B cell (primary cell): Measurements from ENCODE around the gene COASY. TPM values are rescaled to one million over a fixed set of nuclear protein-coding genes. Genes with fewer than 3 reads are reported as not detected.

ENCODE experiments used
- ATAC-seq: fragments of 200-7000 bp; cut with Tn5 transposase; one replicate; pipeline ENCODE4 v1.10.0; 2021; ENCODE audit warnings: low read depth, mild to moderate bottlenecking, moderate number of reproducible peaks, moderate library complexity
- CTCF ChIA-PET: fragments of 350-600 bp; sonication (Branson Sonifier 250); formaldehyde crosslinking; loops from one replicate; lab custom pipeline; 2021; ENCODE audit warnings: antibody characterized with exemption, inconsistent platforms; lab: Charles Lee
- POLR2A ChIA-PET: fragments of 350-600 bp; sonication (Branson Sonifier 250); formaldehyde crosslinking; loops from one replicate; lab custom pipeline; 2021; ENCODE audit warnings: antibody characterized with exemption; lab: Charles Lee
- DNase-seq: peaks from one replicate; pipeline ENCODE4 v3.0.0; 2013
- H2AFZ ChIP-seq: 2 replicates; pipeline ENCODE4 v1.6.1; 2012; ENCODE audit warnings: mild to moderate bottlenecking, low read depth, low read length; ENCODE audit not compliant: insufficient read depth, poor library complexity, severe bottlenecking
- H3K27ac ChIP-seq, 2 donors: 1 replicate in 1 of 2; 2 replicates in 1 of 2; pipeline ENCODE4 v1.5.1; 2012 to 2013; ENCODE audit warnings: low read length in 2 of 2, mild to moderate bottlenecking in 2 of 2, moderate library complexity in 1 of 2
- H3K27me3 ChIP-seq, 4 experiments: fragments of 200-600 bp in 1 of 4; sonication (generic) in 1 of 4; replicated peaks in 1 of 4; 1 replicate in 2 of 4; 2 replicates in 2 of 4; pipeline versions ENCODE4 v1.6.1 to v1.7.0; 2013 to 2016; ENCODE audit warnings: low read length in 3 of 4, mild to moderate bottlenecking in 2 of 4, mixed read lengths in 1 of 4, moderate library complexity in 1 of 4; ENCODE audit not compliant: insufficient read depth in 4 of 4, control insufficient read depth in 3 of 4; ENCODE audit errors: control extremely low read depth in 1 of 4
- H3K36me3 ChIP-seq, 2 experiments: replicated peaks in 1 of 2; 1 replicate in 1 of 2; 2 replicates in 1 of 2; pipeline versions ENCODE4 v1.6.1 to v1.7.1; 2013; ENCODE audit warnings: low read length in 1 of 2; ENCODE audit not compliant: insufficient read depth in 2 of 2, control insufficient read depth in 1 of 2; ENCODE audit errors: control extremely low read depth in 1 of 2, extremely low read depth in 1 of 2
- H3K4me1 ChIP-seq, 2 donors: fragments of 200-600 bp in 1 of 2; sonication (generic) in 1 of 2; 1 replicate in 1 of 2; 2 replicates in 1 of 2; pipeline versions ENCODE4 v1.5.1 to v1.6.1; 2013 to 2017; ENCODE audit warnings: low read length in 2 of 2; ENCODE audit not compliant: control insufficient read depth in 2 of 2, insufficient read depth in 2 of 2
- H3K4me2 ChIP-seq: replicated peaks from 2 replicates; pipeline ENCODE3; 2012; ENCODE audit warnings: mild to moderate bottlenecking, low read depth, low read length; ENCODE audit not compliant: poor library complexity, severe bottlenecking
- H3K4me3 ChIP-seq, 5 experiments: fragments of 200-600 bp in 1 of 5; sonication (generic) in 1 of 5; 1 replicate in 3 of 5; 2 replicates in 2 of 5; pipeline versions ENCODE4 v1.5.1 to v1.7.0; 2011 to 2016; ENCODE audit warnings: low read length in 4 of 5, mild to moderate bottlenecking in 4 of 5, low read depth in 2 of 5, control low read depth in 1 of 5, moderate library complexity in 1 of 5; ENCODE audit not compliant: insufficient read depth in 1 of 5; ENCODE audit errors: control extremely low read depth in 1 of 5, extremely low read depth in 1 of 5
- H3K79me2 ChIP-seq: fragments of 200-600 bp; sonication (generic); one replicate; pipeline ENCODE4 v1.6.0; 2016; ENCODE audit warnings: low read length; ENCODE audit not compliant: control insufficient read depth, insufficient read depth
- H3K9ac ChIP-seq: fragments of 200-600 bp; sonication (generic); 2 replicates; pipeline ENCODE4 v1.6.1; 2017; ENCODE audit warnings: mild to moderate bottlenecking, low read length, moderate library complexity
- H3K9me3 ChIP-seq, 3 donors: one replicate each; pipeline versions ENCODE4 v1.6.1 to v1.7.1; 2013; ENCODE audit warnings: low read length in 2 of 3; ENCODE audit not compliant: control insufficient read depth in 2 of 3, insufficient read depth in 1 of 3; ENCODE audit errors: control extremely low read depth in 1 of 3
- H4K20me1 ChIP-seq: 2 replicates; pipeline ENCODE4 v1.6.0; 2012; ENCODE audit warnings: mild to moderate bottlenecking, low read length; ENCODE audit not compliant: insufficient read depth, control insufficient read depth, poor library complexity, severe bottlenecking
- H3K27ac Mint-ChIP-seq: one replicate; pipeline ENCODE4 v1.8.0; 2021; ENCODE audit warnings: mixed read lengths
- H3K27me3 Mint-ChIP-seq: one replicate; pipeline ENCODE4 v1.8.0; 2021; ENCODE audit warnings: mixed read lengths
- H3K4me1 Mint-ChIP-seq: one replicate; pipeline ENCODE4 v1.8.0; 2021; ENCODE audit warnings: mixed read lengths
- H3K4me3 Mint-ChIP-seq: one replicate; pipeline ENCODE4 v1.8.0; 2021; ENCODE audit warnings: mixed read lengths
- H3K9me3 Mint-ChIP-seq: one replicate; pipeline ENCODE4 v1.8.0; 2022; ENCODE audit warnings: mixed read lengths; ENCODE audit not compliant: insufficient read depth
- EZH2 ChIP-seq: IDR thresholded peaks from 2 replicates; pipeline ENCODE4 v1.6.1; 2012; ENCODE audit warnings: borderline replicate concordance, low read depth, mild to moderate bottlenecking, moderate library complexity, low read length; ENCODE audit not compliant: insufficient read depth, poor library complexity, severe bottlenecking
- WGBS: methylation state at CpG from one replicate; pipeline ENCODE4 v1.1.5; 2013; ENCODE audit warnings: missing lambda C conversion rate; ENCODE audit not compliant: insufficient coverage; 5-methylcytosine and 5-hydroxymethylcytosine counted together
- intact Hi-C: fragments of 100-400 bp; cut with micrococcal nuclease; formaldehyde crosslinking; loops from one replicate; pipeline ENCODE4 v1.10.0; 2022
- polyA plus RNA-seq: library from polyadenylated mRNA; depleted of rRNA; stranded (reverse); fragments of >200 nt; gene quantifications from 2 replicates; pipeline ENCODE4 v1.2.3, GENCODE V29; 2012
- total RNA-seq, 2 donors: library from RNA; stranded (reverse); fragments of 120-200 nt in 1 of 2; gene quantifications; 1 replicate in 1 of 2; 2 replicates in 1 of 2; pipeline versions ENCODE4 v1.2.3 to v1.2.4, GENCODE V29; 2013 to 2022
- TF ChIP-seq, protein P1 (sequence below): fragments of 200-600 bp; IDR thresholded peaks from one replicate; pipeline ENCODE4 v1.8.0; 2022; ENCODE audit warnings: antibody characterized with exemption, mild to moderate bottlenecking

COASY gene
- total and polyA plus RNA-seq, 2 donors (not counting 1 experiment from before 2014, with no cell fraction given): 76.6 to 82.3 TPM

DNA sequence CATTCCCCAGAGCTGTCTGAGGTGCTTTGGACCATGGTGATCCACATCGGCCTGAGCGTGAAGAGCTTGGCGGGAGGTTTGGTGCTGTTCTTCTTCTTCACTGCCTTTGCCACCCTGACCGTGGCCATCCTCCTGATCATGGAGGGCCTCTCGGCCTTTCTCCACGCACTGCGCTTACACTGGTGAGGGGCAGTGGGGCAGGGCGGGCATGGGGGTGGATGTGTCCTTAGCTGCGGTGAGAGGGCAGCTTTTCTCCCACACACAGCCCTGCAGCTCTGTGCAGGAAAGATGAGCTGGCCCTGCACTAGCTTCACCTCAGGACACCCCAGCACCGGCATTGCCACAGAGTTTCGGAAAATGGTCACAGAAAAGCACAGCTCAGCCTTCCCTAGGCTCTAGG lies 47.7 kb upstream of the COASY start:
- CTCF ChIA-PET: interaction anchor here (0.6 to 2.7 kb wide), 11 partner anchors 13 to 202 kb away, joined by 3 to 12 read pairs (median 3); partner anchors contain the start of gene PSMC3IP
- Histone ChIP-seq H3K27ac (no peak overlapping the region), H3K9me3 (no peaks in the 10 kb centered on the region), H3K79me2 (no peaks in the 10 kb centered on the region), H3K4me1 (peaks cover 5 to 14% of the 10 kb centered on the region in 2 donors), H3K36me3 (peaks cover 0 to 47% of the 10 kb centered on the region in 2 experiments), H4K20me1 (no peaks in the 10 kb centered on the region), H3K9ac (no peak overlapping the region), H2AFZ (no peak overlapping the region), H3K4me2 (no peak overlapping the region), H3K27me3 (no peaks in the 10 kb centered on the region), H3K4me3 (no peak overlapping the region)
- Mint-ChIP-seq H3K9me3 (no peaks in the 10 kb centered on the region), H3K27ac (no peak overlapping the region), H3K4me1 (peaks cover 11% of the 10 kb centered on the region), H3K4me3 (no peak overlapping the region), H3K27me3 (no peaks in the 10 kb centered on the region)
- POLR2A ChIA-PET: no interaction called here
- WGBS: over 99% methylated on average over 7 of the region's 11 CpGs
- TF ChIP-seq, protein P1, sequence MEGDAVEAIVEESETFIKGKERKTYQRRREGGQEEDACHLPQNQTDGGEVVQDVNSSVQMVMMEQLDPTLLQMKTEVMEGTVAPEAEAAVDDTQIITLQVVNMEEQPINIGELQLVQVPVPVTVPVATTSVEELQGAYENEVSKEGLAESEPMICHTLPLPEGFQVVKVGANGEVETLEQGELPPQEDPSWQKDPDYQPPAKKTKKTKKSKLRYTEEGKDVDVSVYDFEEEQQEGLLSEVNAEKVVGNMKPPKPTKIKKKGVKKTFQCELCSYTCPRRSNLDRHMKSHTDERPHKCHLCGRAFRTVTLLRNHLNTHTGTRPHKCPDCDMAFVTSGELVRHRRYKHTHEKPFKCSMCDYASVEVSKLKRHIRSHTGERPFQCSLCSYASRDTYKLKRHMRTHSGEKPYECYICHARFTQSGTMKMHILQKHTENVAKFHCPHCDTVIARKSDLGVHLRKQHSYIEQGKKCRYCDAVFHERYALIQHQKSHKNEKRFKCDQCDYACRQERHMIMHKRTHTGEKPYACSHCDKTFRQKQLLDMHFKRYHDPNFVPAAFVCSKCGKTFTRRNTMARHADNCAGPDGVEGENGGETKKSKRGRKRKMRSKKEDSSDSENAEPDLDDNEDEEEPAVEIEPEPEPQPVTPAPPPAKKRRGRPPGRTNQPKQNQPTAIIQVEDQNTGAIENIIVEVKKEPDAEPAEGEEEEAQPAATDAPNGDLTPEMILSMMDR: no peak
- TF ChIP-seq EZH2: no peak
- no peak for ATAC-seq
- intact Hi-C loops: no loop called here
- no peak for DNase-seq

DNA sequence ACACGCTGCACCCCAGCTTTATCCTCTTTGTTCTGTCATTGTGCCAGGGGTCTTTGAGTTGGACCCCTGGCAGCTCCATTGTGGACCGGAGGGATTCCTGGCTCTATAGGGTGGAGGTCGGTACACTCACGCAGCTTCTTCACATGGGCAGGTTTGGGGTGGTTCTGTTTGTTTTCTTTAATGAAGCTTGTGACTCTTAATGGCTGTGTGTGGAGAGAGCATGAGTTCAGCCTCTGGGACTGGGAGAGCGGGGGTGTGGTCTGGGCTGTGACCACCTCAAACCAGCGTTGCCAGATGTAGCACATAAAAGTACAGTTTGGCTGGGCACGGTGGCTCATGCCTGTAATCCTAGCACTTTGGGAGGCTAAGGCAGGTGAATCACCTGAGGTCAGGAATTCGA lies 47.1 kb upstream of the COASY start:
- peaks cover 0 to 8% of the 10 kb centered on the region in 2 donors for H3K4me1 ChIP-seq
- H3K27ac ChIP-seq: no peak overlapping the region
- H3K4me3 ChIP-seq: no peak overlapping the region
- ATAC-seq: no peak
- H3K4me2 ChIP-seq: no peak overlapping the region
- ChIA-PET CTCF (interaction anchor here (0.5 to 2.7 kb wide), 11 partner anchors 12 to 203 kb away, joined by 3 to 12 read pairs (median 3); partner anchors contain the start of gene CAVIN1), POLR2A (no interaction called here)
- Mint-ChIP-seq H3K27me3 (no peaks in the 10 kb centered on the region), H3K27ac (no peak overlapping the region), H3K9me3 (no peaks in the 10 kb centered on the region), H3K4me3 (no peak overlapping the region), H3K4me1 (peaks cover 6% of the 10 kb centered on the region)
- intact Hi-C loops: loop anchor here (5.0 kb wide), 1 partner anchor 108 kb away; no protein-coding TSS in a partner anchor
- H3K79me2 ChIP-seq: no peaks in the 10 kb centered on the region
- no peaks in the 10 kb centered on the region for H3K9me3 ChIP-seq
- no peaks in the 10 kb centered on the region for H3K27me3 ChIP-seq
- DNase-seq: no peak
- peaks cover 0 to 46% of the 10 kb centered on the region in 2 experiments for H3K36me3 ChIP-seq
- no peak overlapping the region for H3K9ac ChIP-seq
- no peaks in the 10 kb centered on the region for H4K20me1 ChIP-seq
- no peak overlapping the region for H2AFZ ChIP-seq
- TF ChIP-seq, protein P1: no peak
- TF ChIP-seq EZH2: no peak
- WGBS: 95% methylated on average over 3 of the region's 8 CpGs
